Mammary epithelial cell (primary cell): Measurements from ENCODE around the gene ELOF1.

Experiments used
- EZH2 ChIP-seq: IDR thresholded peaks from 2 replicates; pipeline ENCODE4 v1.6.1; 2012; ENCODE audit warnings: low read length, inconsistent platforms, borderline replicate concordance
- TF ChIP-seq, protein P1 (sequence below), 2 donors: IDR thresholded peaks in 1 of 2; conservative IDR thresholded peaks in 1 of 2; 2 replicates each; pipeline ENCODE4 v1.5.1; 2011 to 2012; ENCODE audit warnings: inconsistent platforms in 2 of 2, low read length in 2 of 2, mild to moderate bottlenecking in 2 of 2, control low read depth in 1 of 2, low read depth in 1 of 2; ENCODE audit not compliant: insufficient read depth in 1 of 2; ENCODE audit errors: extremely low read depth in 1 of 2

DNA sequence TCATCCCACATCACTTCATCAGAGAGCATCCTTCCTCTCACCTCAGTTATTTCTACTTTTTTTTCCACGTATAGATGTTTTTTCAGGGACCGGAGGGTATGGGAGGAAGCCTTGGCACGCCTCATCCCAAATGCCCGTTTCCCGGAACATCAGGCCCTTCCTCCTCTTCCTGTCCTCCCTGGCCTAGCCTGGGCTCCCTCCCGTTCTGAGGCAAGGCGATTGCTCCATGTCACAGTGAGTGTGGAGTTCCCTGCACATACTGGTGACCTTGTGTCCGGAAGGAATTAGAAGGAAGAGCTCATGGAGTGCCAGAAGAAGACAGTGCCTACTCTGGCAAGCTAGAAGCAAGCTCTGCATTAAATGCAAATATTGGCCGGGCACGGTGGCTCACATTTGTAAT lies 37.1 kb upstream of the ELOF1 start:
- TF ChIP-seq, protein P1, sequence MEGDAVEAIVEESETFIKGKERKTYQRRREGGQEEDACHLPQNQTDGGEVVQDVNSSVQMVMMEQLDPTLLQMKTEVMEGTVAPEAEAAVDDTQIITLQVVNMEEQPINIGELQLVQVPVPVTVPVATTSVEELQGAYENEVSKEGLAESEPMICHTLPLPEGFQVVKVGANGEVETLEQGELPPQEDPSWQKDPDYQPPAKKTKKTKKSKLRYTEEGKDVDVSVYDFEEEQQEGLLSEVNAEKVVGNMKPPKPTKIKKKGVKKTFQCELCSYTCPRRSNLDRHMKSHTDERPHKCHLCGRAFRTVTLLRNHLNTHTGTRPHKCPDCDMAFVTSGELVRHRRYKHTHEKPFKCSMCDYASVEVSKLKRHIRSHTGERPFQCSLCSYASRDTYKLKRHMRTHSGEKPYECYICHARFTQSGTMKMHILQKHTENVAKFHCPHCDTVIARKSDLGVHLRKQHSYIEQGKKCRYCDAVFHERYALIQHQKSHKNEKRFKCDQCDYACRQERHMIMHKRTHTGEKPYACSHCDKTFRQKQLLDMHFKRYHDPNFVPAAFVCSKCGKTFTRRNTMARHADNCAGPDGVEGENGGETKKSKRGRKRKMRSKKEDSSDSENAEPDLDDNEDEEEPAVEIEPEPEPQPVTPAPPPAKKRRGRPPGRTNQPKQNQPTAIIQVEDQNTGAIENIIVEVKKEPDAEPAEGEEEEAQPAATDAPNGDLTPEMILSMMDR (conservative IDR thresholded peaks at IDR 0.05 in 1 of 2, IDR thresholded peaks at IDR 0.05 in 1 of 2; ENCODE audit: extremely low read depth in 1 of 2, insufficient read depth in 1 of 2, low read depth in 1 of 2, low read length in 2 of 2) = no peak
- no peak for TF ChIP-seq EZH2
